Lung (tissue), 10 donors: ENCODE results near the gene FAM185A. TPM values are rescaled to one million over a fixed set of nuclear protein-coding genes. Genes with fewer than 3 reads are reported as not detected.
"Not testable (repeated sequence)": the region's sequence is repeated elsewhere in the genome, so short reads cannot be mapped to it uniquely, and the experiment has no call there.

Experiments
- ATAC-seq: fragments of 200-7000 bp; cut with Tn5 transposase; one replicate; pipeline ENCODE4 v1.9.1; 2020; ENCODE audit warnings: moderate number of reproducible peaks; ENCODE audit not compliant: insufficient read depth, low FRiP score
- DNase-seq, 3 donors: peaks; one replicate each; pipeline ENCODE4 v3.0.0-alpha.2; 2013 to 2017
- H3K27ac ChIP-seq, 2 donors: one replicate each; pipeline ENCODE4 v1.5.1; 2013; ENCODE audit warnings: mild to moderate bottlenecking in 2 of 2, moderate library complexity in 2 of 2, control low read depth in 1 of 2, inconsistent platforms in 1 of 2, low read depth in 1 of 2, low read length in 1 of 2
- H3K27me3 ChIP-seq, 3 donors: one replicate each; pipeline ENCODE4 v1.5.1; 2013; ENCODE audit warnings: low read length in 2 of 3; ENCODE audit not compliant: control insufficient read depth in 3 of 3, insufficient read depth in 3 of 3
- H3K36me3 ChIP-seq, 4 donors: one replicate each; pipeline ENCODE4 v1.5.1; 2013; ENCODE audit warnings: low read length in 4 of 4, mild to moderate bottlenecking in 1 of 4, moderate library complexity in 1 of 4; ENCODE audit not compliant: control insufficient read depth in 4 of 4, insufficient read depth in 4 of 4
- H3K4me1 ChIP-seq, 5 donors: one replicate each; pipeline ENCODE4 v1.5.1; 2013; ENCODE audit warnings: low read length in 5 of 5, mild to moderate bottlenecking in 2 of 5, moderate library complexity in 1 of 5; ENCODE audit not compliant: control insufficient read depth in 5 of 5, insufficient read depth in 5 of 5
- H3K4me3 ChIP-seq: one replicate; pipeline ENCODE4 v1.5.1; 2013; ENCODE audit warnings: mild to moderate bottlenecking, control low read depth, moderate library complexity
- H3K9ac ChIP-seq, 2 donors: one replicate each; pipeline ENCODE4 v1.5.1; 2013; ENCODE audit warnings: low read length in 2 of 2, control low read depth in 1 of 2; ENCODE audit not compliant: insufficient read depth in 1 of 2
- H3K9me3 ChIP-seq, 4 donors: one replicate each; pipeline ENCODE4 v1.5.1; 2013; ENCODE audit warnings: low read length in 3 of 4, mild to moderate bottlenecking in 1 of 4, moderate library complexity in 1 of 4; ENCODE audit not compliant: control insufficient read depth in 4 of 4, insufficient read depth in 3 of 4
- WGBS, 2 donors: extraction: QIAGEN DNeasy Blood & Tissue Kit; methylation state at CpG; one replicate each; pipeline ENCODE4 v1.1.7; 2013; 5-methylcytosine and 5-hydroxymethylcytosine counted together
- polyA plus RNA-seq, 2 donors: library from polyadenylated mRNA; stranded (reverse); fragments of 200-250 nt; gene quantifications; one replicate each; pipeline ENCODE4 v1.2.1, GENCODE V29; 2013
- total RNA-seq, 2 donors: library from RNA; depleted of rRNA in 1 of 2; stranded (reverse); fragments of >200 nt in 1 of 2; gene quantifications; one replicate each; pipeline ENCODE4 v1.2.1, GENCODE V29; 2014 to 2021
- donor health status: Bipolar disorder and iron deficiency.
- donor health status: healthy.
- donor health status: DM: yes; HTN: yes; CAD: no.

Gene FAM185A
- total and polyA plus RNA-seq, 4 donors, result 2.8 to 17.3 (median 8.0) TPM

GRCh38 chr7:102761234-102761633 lies 12.4 kb downstream of the FAM185A start:
- 87 to 97% methylated on average over 1 of the region's 1 CpG for WGBS, 2 donors
- DNase-seq, H3K9me3 ChIP-seq, H3K27me3 ChIP-seq, H3K36me3 ChIP-seq, H3K4me1 ChIP-seq, H3K27ac ChIP-seq, H3K4me3 ChIP-seq, ATAC-seq, H3K9ac ChIP-seq: not testable (repeated sequence)

GRCh38 chr7:102763295-102763905 lies 14.6 kb downstream of the FAM185A start:
- 57 to 88% methylated on average over 6 of the region's 6 CpGs for WGBS, 2 donors
- not testable (repeated sequence) for H3K27me3 ChIP-seq, H3K36me3 ChIP-seq, H3K9ac ChIP-seq, H3K4me1 ChIP-seq, H3K4me3 ChIP-seq, H3K27ac ChIP-seq, H3K9me3 ChIP-seq, ATAC-seq
- DNase-seq, result peak; percentile 32 to 69 (median 63)

DNA sequence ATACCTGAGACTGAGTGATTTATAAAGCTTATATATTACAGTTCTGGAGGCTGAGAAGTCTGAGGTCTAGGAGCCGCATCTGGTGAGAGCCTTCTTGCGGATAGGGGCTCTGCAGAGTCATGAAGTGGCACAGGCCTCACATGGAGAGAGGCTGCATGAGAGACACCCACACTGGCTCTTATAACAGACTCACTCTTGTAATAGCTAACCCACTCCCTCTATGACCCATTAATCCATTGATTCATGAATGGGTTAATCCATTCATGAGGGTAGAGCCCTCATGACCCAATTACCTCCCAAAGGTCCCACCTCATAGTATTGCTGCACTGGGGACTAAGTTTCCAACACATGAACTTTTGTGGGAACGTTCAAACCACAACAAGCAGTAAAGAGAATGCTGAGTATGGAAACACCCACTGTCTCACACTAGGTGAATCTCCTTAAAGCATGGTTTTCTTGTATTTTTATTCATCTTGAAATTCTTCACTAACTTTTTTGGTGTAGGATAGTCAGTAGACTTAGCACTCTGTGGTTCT lies 20.9 kb downstream of the FAM185A start:
- not testable (repeated sequence) for H3K9ac ChIP-seq, H3K36me3 ChIP-seq, ATAC-seq, H3K27me3 ChIP-seq, H3K4me1 ChIP-seq, H3K4me3 ChIP-seq, H3K27ac ChIP-seq, H3K9me3 ChIP-seq, DNase-seq
- 87 to 98% methylated on average over 1 to 3 of the region's 3 CpGs for WGBS, 2 donors

DNA sequence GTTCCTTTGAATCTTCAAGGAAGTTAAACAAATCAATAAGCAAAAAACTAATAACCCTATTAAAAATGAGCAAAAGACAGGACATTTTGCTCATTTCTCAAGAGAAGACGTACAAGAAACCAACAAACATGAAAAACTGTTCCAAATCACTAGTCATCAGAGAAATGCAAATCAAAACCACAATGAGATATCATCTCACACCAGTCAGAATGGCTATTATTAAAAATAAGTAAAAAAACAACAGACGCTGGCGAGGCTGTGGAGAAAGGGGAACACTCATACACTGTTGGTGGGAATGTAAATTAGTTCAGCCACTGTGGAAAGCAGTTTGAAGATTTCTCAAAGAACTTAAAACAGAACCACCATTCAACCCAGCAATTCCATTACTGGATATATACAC lies 21.7 kb downstream of the FAM185A start:
- WGBS, 2 donors, result 92 to 100% methylated on average over 3 of the region's 3 CpGs
- not testable (repeated sequence) for H3K27ac ChIP-seq, H3K36me3 ChIP-seq, H3K4me3 ChIP-seq, DNase-seq, ATAC-seq, H3K9ac ChIP-seq, H3K4me1 ChIP-seq, H3K9me3 ChIP-seq, H3K27me3 ChIP-seq

- peak in 1 of 3 donors; percentile 13 for DNase-seq
- H3K27ac ChIP-seq, H3K36me3 ChIP-seq, H3K9me3 ChIP-seq, H3K4me1 ChIP-seq, H3K27me3 ChIP-seq, H3K9ac ChIP-seq, ATAC-seq, H3K4me3 ChIP-seq: not testable (repeated sequence)
These were observed 27.4 kb downstream of the FAM185A start for GRCh38 chr7:102776217-102776616.

DNA sequence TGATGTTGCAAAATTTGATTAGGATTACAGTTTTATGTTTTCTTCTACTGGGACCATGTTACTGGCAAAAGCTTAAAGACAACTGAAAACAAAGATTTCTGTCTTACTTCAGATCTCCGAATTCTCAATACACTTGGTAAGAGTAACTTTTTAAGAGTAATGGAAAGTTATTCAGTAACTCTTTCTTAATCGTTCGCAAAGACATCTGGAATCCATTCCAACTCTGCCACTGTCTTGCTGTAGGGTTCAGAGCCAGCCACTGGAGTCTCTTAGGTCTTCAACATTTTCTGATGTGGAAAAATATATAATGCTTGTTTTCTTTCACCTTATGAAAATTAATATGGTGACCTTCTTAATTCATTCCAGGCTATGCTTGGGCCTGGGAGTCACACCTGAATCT lies 29.9 kb downstream of the FAM185A start:
- H3K27me3 ChIP-seq, H3K27ac ChIP-seq, H3K36me3 ChIP-seq, H3K4me3 ChIP-seq, H3K4me1 ChIP-seq, H3K9me3 ChIP-seq, H3K9ac ChIP-seq, ATAC-seq: not testable (repeated sequence)
- WGBS, 2 donors, result 85 to 91% methylated on average over 3 of the region's 3 CpGs
- peak in 2 of 3 donors; percentile 42 to 64 for DNase-seq

- H3K4me1 ChIP-seq, ATAC-seq, H3K4me3 ChIP-seq, H3K27me3 ChIP-seq, H3K27ac ChIP-seq, H3K36me3 ChIP-seq, DNase-seq, H3K9me3 ChIP-seq, H3K9ac ChIP-seq: not testable (repeated sequence)
- whole genome bisulfite sequencing, 2 donors, result 98 to 99% methylated on average over 10 of the region's 10 CpGs
These were observed 32.1 kb downstream of the FAM185A start for GRCh38 chr7:102780926-102781325.

DNA sequence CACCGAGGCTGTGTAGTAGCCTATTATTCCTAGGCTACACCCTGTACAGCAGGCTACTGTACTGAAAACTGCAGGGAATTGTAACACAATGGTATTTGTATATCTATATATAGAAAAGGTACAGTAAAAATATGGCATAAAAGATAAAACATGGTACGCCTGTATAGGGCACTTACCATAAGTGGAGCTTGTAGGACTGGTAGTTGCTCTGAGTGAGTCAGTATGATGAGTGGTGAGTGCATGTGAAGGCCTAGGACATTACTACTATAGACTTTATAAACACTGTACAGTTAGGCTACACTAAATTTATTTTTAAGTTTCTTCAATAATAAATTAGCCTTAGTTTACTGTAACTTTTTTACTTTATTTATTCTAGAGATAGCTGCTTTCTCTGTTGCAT lies 40.0 kb downstream of the FAM185A start:
- H3K36me3 ChIP-seq, DNase-seq, H3K27ac ChIP-seq, H3K9me3 ChIP-seq, H3K4me3 ChIP-seq, H3K27me3 ChIP-seq, H3K4me1 ChIP-seq, ATAC-seq, H3K9ac ChIP-seq: not testable (repeated sequence)
- WGBS, 2 donors, result 98% methylated on average over 2 of the region's 2 CpGs
